ENCODE measurements around the gene MBNL1. TPM values are rescaled to one million over a fixed set of nuclear protein-coding genes. Genes with fewer than 3 reads are reported as not detected.

Gene MBNL1
- total RNA-seq, 1 donor from 2014 or later, result 172 TPM

- Histone ChIP-seq H3K4me3 (peak overlapping the region; percentile 18), H3K9me3 (replicated peaks) (no peaks in the 10 kb centered on the region), H3K27me3 (ENCODE audit: low read depth) (no peaks in the 10 kb centered on the region), H3K4me1 (peaks cover 95% of the 10 kb centered on the region), H3K36me3 (no peaks in the 10 kb centered on the region), H3K27ac (replicated peaks) (peak overlapping the region; percentile 71)
- no peak for DNase-seq
- intact Hi-C loops (cut with micrococcal nuclease), result no loop called here
- TF ChIP-seq, protein P1, sequence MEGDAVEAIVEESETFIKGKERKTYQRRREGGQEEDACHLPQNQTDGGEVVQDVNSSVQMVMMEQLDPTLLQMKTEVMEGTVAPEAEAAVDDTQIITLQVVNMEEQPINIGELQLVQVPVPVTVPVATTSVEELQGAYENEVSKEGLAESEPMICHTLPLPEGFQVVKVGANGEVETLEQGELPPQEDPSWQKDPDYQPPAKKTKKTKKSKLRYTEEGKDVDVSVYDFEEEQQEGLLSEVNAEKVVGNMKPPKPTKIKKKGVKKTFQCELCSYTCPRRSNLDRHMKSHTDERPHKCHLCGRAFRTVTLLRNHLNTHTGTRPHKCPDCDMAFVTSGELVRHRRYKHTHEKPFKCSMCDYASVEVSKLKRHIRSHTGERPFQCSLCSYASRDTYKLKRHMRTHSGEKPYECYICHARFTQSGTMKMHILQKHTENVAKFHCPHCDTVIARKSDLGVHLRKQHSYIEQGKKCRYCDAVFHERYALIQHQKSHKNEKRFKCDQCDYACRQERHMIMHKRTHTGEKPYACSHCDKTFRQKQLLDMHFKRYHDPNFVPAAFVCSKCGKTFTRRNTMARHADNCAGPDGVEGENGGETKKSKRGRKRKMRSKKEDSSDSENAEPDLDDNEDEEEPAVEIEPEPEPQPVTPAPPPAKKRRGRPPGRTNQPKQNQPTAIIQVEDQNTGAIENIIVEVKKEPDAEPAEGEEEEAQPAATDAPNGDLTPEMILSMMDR (IDR thresholded peaks at IDR 0.05; ENCODE audit: borderline replicate concordance), result no peak
Measured at GRCh38 chr3:152291649-152292066, 22.9 kb downstream of the MBNL1 start.

DNA sequence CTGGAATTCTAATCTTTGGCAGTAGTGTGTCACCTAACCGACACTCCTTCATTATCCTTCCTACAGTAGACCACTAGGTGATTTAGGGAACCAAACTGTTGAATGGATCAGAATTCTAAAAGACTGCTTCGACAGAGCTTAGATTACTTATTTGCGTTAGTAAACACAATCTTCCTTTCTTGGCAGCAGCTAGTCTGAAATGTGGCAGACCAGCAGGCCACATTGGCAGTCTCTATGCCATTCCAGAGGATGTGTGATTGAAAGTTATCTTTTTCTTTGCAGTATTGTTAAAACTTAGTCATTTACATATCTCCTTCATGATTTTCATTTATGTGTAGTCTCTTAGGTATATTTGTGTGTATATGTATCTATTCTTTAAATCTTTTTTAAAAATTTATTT lies 23.6 kb downstream of the MBNL1 start:
- peaks cover 95% of the 10 kb centered on the region for H3K4me1 ChIP-seq
- intact Hi-C loops (cut with micrococcal nuclease), result no loop called here
- no peaks in the 10 kb centered on the region for H3K27me3 ChIP-seq (ENCODE audit: low read depth)
- no peak for DNase-seq
- peak overlapping the region; percentile 71 for H3K27ac ChIP-seq (replicated peaks)
- TF ChIP-seq, protein P1 (IDR thresholded peaks at IDR 0.05; ENCODE audit: borderline replicate concordance), result no peak
- H3K4me3 ChIP-seq, result no peak overlapping the region
- H3K9me3 ChIP-seq (replicated peaks), result no peaks in the 10 kb centered on the region
- no peaks in the 10 kb centered on the region for H3K36me3 ChIP-seq

GRCh38 chr3:152293347-152294006 lies 24.7 kb downstream of the MBNL1 start:
- TF ChIP-seq, protein P1 (IDR thresholded peaks at IDR 0.05; ENCODE audit: borderline replicate concordance), result no peak
- intact Hi-C loops (cut with micrococcal nuclease), result no loop called here
- DNase-seq, result no peak
- Histone ChIP-seq H3K4me1 (peaks cover 95% of the 10 kb centered on the region), H3K9me3 (replicated peaks) (no peaks in the 10 kb centered on the region), H3K36me3 (no peaks in the 10 kb centered on the region), H3K4me3 (no peak overlapping the region), H3K27ac (replicated peaks) (peak overlapping the region; percentile 71), H3K27me3 (ENCODE audit: low read depth) (no peaks in the 10 kb centered on the region)

DNA sequence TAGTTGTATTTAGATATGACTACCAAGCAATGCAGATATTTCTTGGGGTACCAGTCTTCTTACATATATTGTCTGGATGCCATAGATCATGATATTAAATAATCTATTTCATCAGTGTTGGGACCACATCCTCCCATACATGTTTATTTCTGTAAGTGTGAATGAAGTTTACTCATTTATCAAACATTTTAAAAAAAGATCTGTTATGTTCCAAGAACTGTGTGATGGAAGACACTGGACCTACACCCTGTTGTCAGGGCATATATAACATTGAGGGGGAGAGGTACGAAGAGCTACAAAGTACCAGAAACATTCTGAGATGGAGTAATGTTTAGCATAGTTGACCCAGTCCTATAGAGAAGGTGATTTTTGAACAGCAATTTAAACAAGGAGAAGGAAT lies 26.6 kb downstream of the MBNL1 start:
- intact Hi-C loops (cut with micrococcal nuclease), result no loop called here
- Histone ChIP-seq H3K27ac (replicated peaks) (no peak overlapping the region), H3K9me3 (replicated peaks) (no peaks in the 10 kb centered on the region), H3K36me3 (peaks cover 9% of the 10 kb centered on the region), H3K4me1 (peaks cover 95% of the 10 kb centered on the region), H3K4me3 (no peak overlapping the region), H3K27me3 (ENCODE audit: low read depth) (no peaks in the 10 kb centered on the region)
- no peak for DNase-seq
- TF ChIP-seq, protein P1 (IDR thresholded peaks at IDR 0.05; ENCODE audit: borderline replicate concordance), result no peak

- Histone ChIP-seq H3K36me3 (peaks cover 10% of the 10 kb centered on the region), H3K27ac (replicated peaks) (no peak overlapping the region), H3K9me3 (replicated peaks) (no peaks in the 10 kb centered on the region), H3K27me3 (ENCODE audit: low read depth) (no peaks in the 10 kb centered on the region), H3K4me1 (peaks cover 95% of the 10 kb centered on the region), H3K4me3 (no peak overlapping the region)
- DNase-seq, result no peak
- TF ChIP-seq, protein P1 (IDR thresholded peaks at IDR 0.05; ENCODE audit: borderline replicate concordance), result no peak
- intact Hi-C loops (cut with micrococcal nuclease), result no loop called here
Measured at GRCh38 chr3:152295806-152296205, 27.1 kb downstream of the MBNL1 start.
